Skin epidermis (tissue), 12 donors: ENCODE data around the gene SAMD5.
"Not testable (repeated sequence)": the region's sequence is repeated elsewhere in the genome, so short reads cannot be mapped to it uniquely, and the experiment has no call there.

Experiments used
- H3K27ac ChIP-seq, 21 experiments: fragments of 200-600 bp; sonication (generic) in 11 of 21; one replicate each; pipeline ENCODE4 v1.5.0; 2020; ENCODE audit warnings: mild to moderate bottlenecking in 3 of 21, inconsistent platforms in 2 of 21, moderate library complexity in 2 of 21
- H3K4me3 ChIP-seq, 7 experiments: fragments of 200-600 bp; sonication (generic) in 2 of 7; one replicate each; pipeline ENCODE4 v1.5.0; 2020; ENCODE audit warnings: inconsistent platforms in 2 of 7, mild to moderate bottlenecking in 2 of 7, moderate library complexity in 1 of 7

Gene SAMD5

GRCh38 chr6:147525519-147526209 lies 17.2 kb downstream of the SAMD5 start:
- no peak overlapping the region for H3K27ac ChIP-seq
- H3K4me3 ChIP-seq = no peak overlapping the region

- H3K27ac ChIP-seq = no peak overlapping the region
- H3K4me3 ChIP-seq = no peak overlapping the region
Observed at GRCh38 chr6:147527197-147527596, 18.7 kb downstream of the SAMD5 start.

DNA sequence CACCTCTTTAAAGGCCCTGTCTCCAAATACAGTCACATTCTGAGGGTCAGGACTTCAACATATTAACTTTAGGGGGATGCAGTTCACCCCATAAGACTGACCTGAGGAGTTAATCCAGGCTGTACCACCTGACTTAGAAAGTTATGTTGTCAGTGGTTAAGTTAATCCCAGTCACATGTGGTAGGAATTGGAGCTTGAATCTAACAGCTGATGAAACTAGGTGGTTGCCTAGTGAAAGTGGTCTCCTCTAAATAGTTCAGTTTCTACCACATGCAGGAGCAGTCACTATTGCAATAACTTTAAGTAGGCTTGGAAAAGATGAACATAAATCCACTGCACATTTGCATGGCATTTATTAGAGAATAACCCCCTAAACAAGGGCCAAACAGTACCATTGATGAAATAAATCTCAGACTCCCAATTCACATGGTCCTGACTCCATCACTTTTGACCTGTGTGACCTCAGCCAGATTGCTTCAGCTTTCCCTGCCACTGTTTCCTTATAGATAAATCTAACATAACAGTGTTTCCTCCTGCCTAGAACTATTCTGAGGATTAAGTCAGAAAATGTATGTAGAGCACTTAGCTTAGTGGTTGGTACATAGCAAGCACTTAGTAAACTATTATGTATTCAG lies 20.1 kb downstream of the SAMD5 start:
- Histone ChIP-seq H3K27ac (no peak overlapping the region), H3K4me3 (no peak overlapping the region)

DNA sequence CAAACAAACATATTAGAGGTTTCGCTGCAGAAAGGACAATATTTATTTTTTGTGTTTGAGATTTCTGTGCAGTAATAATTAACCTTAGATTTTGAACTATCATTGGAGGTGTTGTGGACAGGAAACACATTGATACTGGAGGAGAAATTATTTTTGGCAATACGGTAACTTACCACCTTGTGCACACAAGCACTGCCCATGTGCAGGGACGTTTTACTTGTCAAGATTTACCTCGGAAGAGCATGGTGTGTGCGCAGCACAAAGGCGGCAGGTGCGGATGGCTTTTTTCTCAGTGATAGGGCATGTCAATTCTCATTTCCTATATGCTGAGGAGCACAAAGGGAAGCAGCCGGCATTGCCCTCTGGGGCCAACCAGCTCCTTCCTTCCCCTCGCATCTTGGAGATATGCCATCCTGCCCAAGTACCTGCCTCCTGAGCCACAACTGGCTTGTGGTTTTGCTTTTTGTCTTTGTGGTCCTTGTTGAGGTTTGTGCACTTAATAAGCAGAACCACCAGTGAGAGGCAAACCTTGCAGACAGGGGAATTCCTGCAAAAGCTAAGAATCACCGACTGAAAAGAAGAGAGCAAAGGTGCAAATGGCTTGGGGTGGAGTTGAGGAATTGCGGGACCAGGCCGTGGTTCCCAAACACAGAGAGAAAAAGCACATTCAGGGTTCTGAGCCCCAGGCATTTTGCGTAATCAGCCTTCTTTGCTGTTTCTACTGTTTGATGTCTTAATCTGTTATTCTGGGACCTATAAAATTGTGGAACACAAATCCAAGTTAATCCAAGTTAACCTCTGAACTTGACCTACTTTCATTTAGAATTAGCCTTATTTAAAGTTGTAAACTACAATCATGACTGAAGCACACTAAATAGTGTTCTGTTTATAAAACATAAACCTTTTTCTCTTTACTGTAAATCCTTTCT lies 21.9 kb downstream of the SAMD5 start:
- Histone ChIP-seq H3K27ac (no peak overlapping the region), H3K4me3 (no peak overlapping the region)

- Histone ChIP-seq H3K4me3 (no peak overlapping the region), H3K27ac (no peak overlapping the region)
Observed at GRCh38 chr6:147531321-147531720, 22.8 kb downstream of the SAMD5 start.

DNA sequence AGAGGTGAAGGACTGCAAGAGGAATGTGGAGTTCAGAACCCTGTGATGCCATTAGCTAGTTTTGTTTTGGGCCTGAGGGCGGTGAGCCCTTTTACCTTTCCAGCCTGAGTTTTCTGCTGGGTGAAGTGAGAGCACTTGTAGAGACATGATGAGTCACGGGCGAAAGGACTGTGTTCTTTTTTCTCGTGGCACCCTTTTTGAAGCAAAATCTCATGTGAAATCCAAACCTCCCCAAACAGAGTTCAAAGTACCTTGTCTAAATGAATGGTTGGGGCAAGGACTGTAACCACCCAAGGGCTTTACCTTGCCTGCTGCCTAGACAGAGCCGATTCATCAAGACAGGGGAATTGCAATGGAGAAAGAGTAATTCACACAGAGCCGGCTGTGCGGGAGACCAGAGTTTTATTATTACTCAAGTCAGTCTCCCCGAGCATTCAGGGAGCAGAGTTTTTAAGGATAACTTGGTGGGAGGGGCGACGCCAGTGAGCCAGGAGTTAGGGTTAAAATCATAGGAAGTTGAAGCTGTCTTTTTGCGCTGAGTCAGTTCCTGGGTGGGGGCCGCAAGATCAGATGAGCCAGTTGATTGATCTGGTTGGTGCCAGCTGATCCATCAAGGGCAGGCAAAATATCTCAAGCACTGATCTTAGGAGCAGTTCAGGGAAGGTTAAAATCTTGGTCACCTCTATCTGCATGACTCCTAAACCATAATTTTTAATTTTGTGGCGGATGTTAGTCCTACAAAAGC lies 25.8 kb downstream of the SAMD5 start:
- Histone ChIP-seq H3K4me3 (no peak overlapping the region), H3K27ac (no peak overlapping the region)

DNA sequence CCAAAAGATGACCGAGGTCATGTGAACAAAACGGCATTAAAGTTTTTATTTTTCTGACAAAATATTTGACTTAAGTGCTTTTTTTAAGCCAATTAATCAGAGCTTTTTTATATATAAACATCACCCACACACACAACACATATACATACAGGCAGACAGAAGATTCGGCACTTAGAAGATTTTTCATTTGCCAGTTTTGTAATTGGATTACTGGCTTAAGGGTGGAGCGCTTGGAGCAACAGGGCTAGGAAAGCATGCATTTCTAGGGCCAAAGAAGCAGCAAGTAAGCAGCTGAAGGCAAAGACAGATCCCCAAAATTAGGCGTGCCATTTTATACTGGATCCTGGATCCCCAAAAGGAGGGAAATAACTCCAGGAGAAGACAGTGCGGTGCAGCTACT lies 30.3 kb downstream of the SAMD5 start:
- H3K4me3 ChIP-seq = no peak overlapping the region

GRCh38 chr6:147540075-147540474 lies 31.6 kb downstream of the SAMD5 start:
- Histone ChIP-seq H3K27ac (no peak overlapping the region), H3K4me3 (no peak overlapping the region)

More for the DNA sequence above, 30.3 kb downstream of the SAMD5 start:
- no peak overlapping the region for H3K27ac ChIP-seq

- H3K4me3 ChIP-seq, H3K27ac ChIP-seq: not testable (repeated sequence)
Observed at GRCh38 chr6:147542436-147542835, 33.9 kb downstream of the SAMD5 start.

GRCh38 chr6:147544420-147544819 lies 35.9 kb downstream of the SAMD5 start:
- H3K27ac ChIP-seq = no peak overlapping the region

GRCh38 chr6:147546501-147547368 lies 38.2 kb downstream of the SAMD5 start:
- Histone ChIP-seq H3K27ac (no peak overlapping the region), H3K4me3 (no peak overlapping the region)

More at GRCh38 chr6:147544420-147544819, 35.9 kb downstream of the SAMD5 start:
- H3K4me3 ChIP-seq = no peak overlapping the region

DNA sequence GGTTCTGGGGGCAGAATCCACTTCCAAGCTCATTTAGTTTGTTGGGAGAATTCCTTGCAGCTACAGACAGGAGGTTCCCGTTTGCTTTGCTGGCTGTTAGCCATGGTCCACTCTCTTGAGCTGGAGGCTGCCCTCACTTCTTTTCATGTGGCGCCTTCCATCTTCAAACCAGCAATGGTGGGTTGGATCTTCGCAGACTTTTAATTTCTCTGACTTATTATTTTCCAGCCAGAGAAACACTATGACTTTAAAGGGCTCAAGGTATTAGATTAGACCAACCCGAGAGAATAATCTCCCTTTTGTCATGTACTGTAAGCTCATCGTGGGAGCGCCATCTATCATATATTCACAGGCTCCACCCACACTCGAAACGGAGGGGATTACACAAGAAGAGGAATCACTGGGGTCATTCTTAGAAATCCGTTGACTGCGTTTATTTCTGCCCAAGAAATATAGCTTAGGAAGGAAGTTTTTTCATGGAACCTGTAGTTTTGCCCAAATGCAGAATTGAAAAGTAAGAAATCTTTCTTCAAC lies 38.9 kb downstream of the SAMD5 start:
- no peak overlapping the region for H3K4me3 ChIP-seq
- no peak overlapping the region for H3K27ac ChIP-seq

DNA sequence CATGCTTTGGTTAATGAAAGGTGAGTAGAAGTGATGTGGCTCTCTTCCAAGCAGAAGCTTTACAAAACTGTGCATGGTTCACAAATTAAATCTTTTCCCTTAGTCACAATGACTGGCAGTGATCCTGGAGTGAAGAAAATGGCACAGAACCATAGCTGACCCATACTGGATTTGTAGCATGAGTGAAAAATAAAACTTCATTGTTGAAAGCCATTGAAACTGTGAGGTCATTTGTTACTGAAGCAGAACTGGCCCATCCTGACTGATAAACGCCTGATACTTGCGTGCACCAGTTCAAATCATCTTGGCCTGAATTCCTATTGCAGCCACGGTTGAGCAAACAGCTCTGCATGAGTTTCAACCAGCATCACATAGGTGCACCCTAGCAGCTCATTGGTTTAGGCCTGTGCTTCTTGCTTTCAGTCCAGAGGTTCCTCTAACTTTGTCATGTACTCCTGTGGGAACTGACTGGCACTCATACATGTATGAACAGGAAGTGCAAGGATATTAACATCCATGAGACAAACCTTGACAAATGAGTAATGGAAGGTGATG lies 40.5 kb downstream of the SAMD5 start:
- Histone ChIP-seq H3K27ac (no peak overlapping the region), H3K4me3 (no peak overlapping the region)

DNA sequence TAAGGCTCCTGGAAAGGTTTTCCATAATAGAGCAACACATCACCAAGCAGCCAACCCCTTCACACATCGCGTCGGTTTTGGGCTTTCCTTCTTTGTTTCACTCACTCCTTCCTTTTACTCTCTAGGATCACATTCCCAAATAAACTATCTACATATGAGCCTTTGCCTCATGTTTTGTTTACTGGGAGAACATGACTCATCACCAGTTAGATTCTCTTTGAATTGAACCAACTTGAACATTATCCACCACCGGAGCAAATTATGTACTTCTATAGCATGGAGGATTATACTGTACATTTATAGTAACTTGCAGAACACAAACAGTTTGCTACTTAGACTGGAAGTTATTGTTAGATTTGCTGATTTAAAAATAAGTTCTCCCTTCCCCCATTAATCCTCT lies 41.0 kb downstream of the SAMD5 start:
- H3K27ac ChIP-seq = no peak overlapping the region

GRCh38 chr6:147551976-147552375 lies 43.5 kb downstream of the SAMD5 start:
- H3K27ac ChIP-seq = no peak overlapping the region
- no peak overlapping the region for H3K4me3 ChIP-seq

More for the DNA sequence above, 41.0 kb downstream of the SAMD5 start:
- H3K4me3 ChIP-seq = no peak overlapping the region

DNA sequence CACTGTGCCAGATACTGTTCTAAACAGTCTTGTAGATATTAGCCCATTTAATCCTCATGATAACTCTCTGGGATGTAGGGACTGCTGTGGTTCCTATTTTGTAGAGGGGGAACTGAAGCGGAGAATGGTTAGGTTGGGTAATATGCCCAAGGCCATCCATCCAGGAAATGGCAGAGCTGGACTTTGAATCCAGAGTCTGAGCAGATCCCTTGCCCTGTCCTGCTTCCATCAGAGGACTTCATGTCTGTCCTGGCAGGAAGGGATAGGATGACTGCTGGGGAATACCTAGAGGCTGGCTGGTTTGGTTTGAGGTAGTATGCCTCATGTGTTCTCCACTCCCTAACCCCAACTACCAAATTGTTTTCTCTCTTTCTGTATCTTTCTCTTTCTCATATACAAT lies 44.6 kb downstream of the SAMD5 start:
- no peak overlapping the region for H3K27ac ChIP-seq
- H3K4me3 ChIP-seq = no peak overlapping the region

DNA sequence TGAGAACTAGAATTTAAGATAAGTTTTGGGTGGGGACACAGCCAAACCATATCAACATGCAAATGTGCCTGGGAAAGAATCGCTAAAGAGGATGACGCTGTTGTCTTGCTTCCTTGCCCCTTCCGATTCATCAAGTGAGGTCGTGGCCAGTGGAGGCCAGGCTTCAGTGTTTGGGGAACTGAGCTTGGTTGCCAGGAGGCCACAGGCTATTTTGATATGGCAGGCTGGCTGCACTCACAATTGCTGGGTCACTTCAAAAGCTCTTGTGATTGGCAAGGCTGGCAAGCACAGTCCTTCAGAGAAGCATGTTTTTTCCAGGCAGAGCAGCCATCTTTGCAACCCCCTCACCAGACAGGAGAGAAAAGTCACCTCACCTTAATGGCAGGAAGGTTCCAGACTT lies 45.8 kb downstream of the SAMD5 start:
- Histone ChIP-seq H3K4me3 (no peak overlapping the region), H3K27ac (no peak overlapping the region)

- Histone ChIP-seq H3K4me3 (no peak overlapping the region), H3K27ac (no peak overlapping the region)
Observed at GRCh38 chr6:147559006-147559405, 50.5 kb downstream of the SAMD5 start.
